GM18907 (cell line): Measurements from ENCODE around the gene LNPEP.
"Not testable (repeated sequence)": the region's sequence is repeated elsewhere in the genome, so short reads cannot be mapped to it uniquely, and the experiment has no call there.

Experiments
- ATAC-seq: cut with Tn5 transposase; IDR thresholded peaks from one replicate; pipeline ENCODE4 v1.9.1; 2021; ENCODE audit warnings: mild to moderate bottlenecking, moderate library complexity; ENCODE audit not compliant: unreplicated experiment

The LNPEP gene

GRCh38 chr5:97046270-97046982 is 110.5 kb downstream of the LNPEP start:
- ATAC-seq = no peak

GRCh38 chr5:97047076-97047475 is 111.2 kb downstream of the LNPEP start:
- ATAC-seq = no peak

- no peak for ATAC-seq
These were observed 113.3 kb downstream of the LNPEP start for GRCh38 chr5:97049175-97049574.

GRCh38 chr5:97056263-97056662 is 120.4 kb downstream of the LNPEP start:
- no peak for ATAC-seq

GRCh38 chr5:97062046-97062445 is 126.2 kb downstream of the LNPEP start:
- ATAC-seq = no peak

- ATAC-seq = no peak
These were observed 127.4 kb downstream of the LNPEP start for GRCh38 chr5:97063251-97063650.

GRCh38 chr5:97065475-97065874 is 129.6 kb downstream of the LNPEP start:
- ATAC-seq = no peak

GRCh38 chr5:97067296-97067850 is 131.5 kb downstream of the LNPEP start:
- no peak for ATAC-seq

GRCh38 chr5:97070234-97070633 is 134.4 kb downstream of the LNPEP start:
- ATAC-seq = no peak

- no peak for ATAC-seq
These were observed 135.2 kb downstream of the LNPEP start for GRCh38 chr5:97071101-97071500.

- ATAC-seq = no peak
These were observed 136.1 kb downstream of the LNPEP start for GRCh38 chr5:97071993-97072392.

- ATAC-seq = no peak
These were observed 136.8 kb downstream of the LNPEP start for GRCh38 chr5:97072696-97073095.

- ATAC-seq = no peak
These were observed 137.5 kb downstream of the LNPEP start for GRCh38 chr5:97073420-97073819.

GRCh38 chr5:97074859-97075489 is 139.1 kb downstream of the LNPEP start:
- no peak for ATAC-seq

- no peak for ATAC-seq
These were observed 139.8 kb downstream of the LNPEP start for GRCh38 chr5:97075649-97076048.

GRCh38 chr5:97076098-97076497 is 140.2 kb downstream of the LNPEP start:
- ATAC-seq = no peak

GRCh38 chr5:97077246-97077645 is 141.4 kb downstream of the LNPEP start:
- no peak for ATAC-seq

- ATAC-seq = peak; percentile 62
These were observed 143.3 kb downstream of the LNPEP start for GRCh38 chr5:97078958-97079743.

GRCh38 chr5:97084782-97085458 is 149.0 kb downstream of the LNPEP start:
- not testable (repeated sequence) for ATAC-seq

GRCh38 chr5:97085459-97086181 is 149.7 kb downstream of the LNPEP start:
- ATAC-seq = peak; percentile 52
